Caki2 (cell line): ENCODE results near the gene MX1. TPM values are rescaled to one million over a fixed set of nuclear protein-coding genes. Genes with fewer than 3 reads are reported as not detected.

Experiments used
- DNase-seq: peaks from one replicate; pipeline ENCODE4 v3.0.0-alpha.2; 2015; ENCODE audit warnings: low read depth
- in situ Hi-C: cut with HindIII; loops from 2 replicates; pipeline ENCODE4 v1.10.0; 2016; ENCODE audit warnings: low sequenced_read_pairs, low pct_unique_long_range_greater_than_20kb, mixed read lengths
- total RNA-seq: library from RNA; depleted of rRNA; stranded (reverse); fragments of >200 nt; shearing (Covaris generic); gene quantifications from 2 replicates; pipeline ENCODE4 v1.2.3, GENCODE V29; 2014; ENCODE audit warnings: low replicate concordance; rRNA removed

Gene MX1
- total RNA-seq, 1 experiment from 2014 or later: 4.8 TPM

DNA sequence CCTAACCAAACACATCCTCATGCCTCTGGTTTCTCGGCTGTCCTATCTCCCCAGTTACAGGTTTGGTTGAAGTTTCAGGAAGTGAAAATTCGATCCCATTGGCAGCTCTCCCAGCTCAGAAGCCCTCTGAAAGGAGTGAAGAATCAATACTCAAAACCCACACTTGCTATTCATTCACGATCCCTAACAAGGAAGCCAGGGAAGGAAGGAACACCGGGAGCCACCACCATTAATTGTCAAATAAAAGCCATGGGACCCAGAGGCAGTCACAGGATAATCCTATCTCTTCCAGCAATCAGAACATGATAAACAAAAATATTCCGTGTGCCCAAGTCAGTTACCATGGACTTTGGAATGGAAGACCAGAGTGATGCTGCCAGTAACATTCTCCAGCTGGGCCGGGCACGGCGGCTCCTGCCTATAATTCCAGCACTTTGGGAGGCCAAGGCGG, 74.9 kb downstream of the MX1 start:
- no peak for DNase-seq
- in situ Hi-C loops: no loop called here

DNA sequence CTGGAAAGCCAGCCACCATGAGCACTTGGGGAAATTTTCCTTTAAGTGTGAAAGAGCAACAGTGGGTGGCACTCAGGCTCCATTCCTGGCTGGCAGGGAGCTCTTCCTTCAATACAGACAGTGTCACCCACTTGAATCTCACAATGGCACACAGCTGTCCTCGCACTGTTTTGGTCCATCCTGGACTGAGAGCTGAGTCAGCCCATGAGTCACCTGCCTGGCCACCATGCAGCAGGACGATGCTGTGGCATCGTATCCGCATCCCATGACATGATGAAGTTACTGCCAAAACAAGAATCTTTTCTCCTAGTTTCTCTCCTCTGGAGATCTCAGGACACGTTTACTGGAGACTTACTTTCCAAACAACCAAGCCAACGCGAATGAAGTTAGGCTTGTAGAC, 75.9 kb downstream of the MX1 start:
- DNase-seq: peak; percentile 70

DNA sequence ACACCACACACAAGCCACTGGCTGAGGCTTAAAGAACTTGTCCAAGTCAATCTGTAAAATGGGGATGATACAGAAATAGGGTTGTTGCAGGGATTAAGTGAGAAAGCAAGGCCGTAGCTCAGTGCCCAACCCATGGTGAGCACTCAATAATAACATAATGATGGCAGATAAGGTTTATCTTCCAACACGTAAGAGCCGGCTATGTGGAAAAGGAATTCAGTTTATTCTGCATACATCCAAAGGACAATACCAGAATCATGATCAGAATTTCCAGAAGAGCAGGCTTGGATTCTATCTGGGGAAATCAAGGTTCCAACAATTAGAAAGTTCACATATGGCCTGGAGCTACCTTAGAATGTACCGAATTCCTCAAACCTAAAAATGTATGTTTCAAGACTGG, 77.3 kb downstream of the MX1 start:
- no peak for DNase-seq
- in situ Hi-C loops: no loop called here

More for the DNA sequence above, 75.9 kb downstream of the MX1 start:
- in situ Hi-C loops: no loop called here

DNA sequence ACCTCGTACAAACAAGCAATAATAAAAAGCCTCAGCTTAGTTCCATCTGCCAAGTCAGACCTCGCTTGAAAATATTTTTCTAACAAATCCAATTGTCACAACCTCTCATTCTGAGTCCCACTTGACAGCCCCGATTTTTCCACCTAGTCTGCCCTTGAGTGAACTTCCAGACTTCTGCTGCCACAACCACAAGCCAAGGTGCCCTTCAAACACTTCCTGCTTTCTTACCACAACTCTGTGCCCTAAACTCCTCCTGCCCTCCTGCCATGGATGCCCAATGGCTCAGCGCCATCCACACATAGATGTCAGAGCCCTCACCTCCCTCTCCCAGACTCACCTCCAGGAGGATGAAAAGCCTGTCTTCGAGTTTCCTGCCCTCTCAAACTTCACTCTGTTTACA, 78.0 kb downstream of the MX1 start:
- no peak for DNase-seq
- in situ Hi-C loops: no loop called here

DNA sequence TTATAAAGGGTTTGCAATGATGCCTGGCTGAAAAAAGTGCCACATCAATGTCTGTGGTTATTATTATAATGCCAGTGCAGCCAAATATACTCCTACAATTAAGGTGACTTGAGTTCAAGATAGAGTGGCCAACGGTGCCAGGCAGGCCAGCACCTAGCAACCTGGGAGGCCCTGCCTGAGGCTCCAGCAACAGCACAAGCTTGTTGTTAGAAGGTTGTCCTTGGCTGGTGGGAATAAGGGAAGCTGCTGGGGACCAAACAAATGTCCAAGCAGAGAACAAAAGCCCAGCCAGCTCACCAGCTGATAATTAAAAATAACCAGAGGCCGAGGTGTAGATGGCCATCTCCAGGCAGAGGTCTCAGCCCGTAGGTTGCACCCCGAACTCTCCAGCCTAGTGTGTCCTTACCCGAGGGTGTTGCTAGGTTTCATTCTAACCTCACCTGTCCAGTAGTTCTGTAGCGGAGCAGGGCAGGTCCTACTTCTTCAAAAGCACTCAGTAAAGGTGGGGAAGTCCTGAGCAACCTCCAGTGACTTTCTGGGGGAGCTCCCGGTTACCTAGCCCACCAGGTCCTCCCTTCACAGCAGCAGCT, 80.1 kb downstream of the MX1 start:
- no peak for DNase-seq
- in situ Hi-C loops: no loop called here

DNA sequence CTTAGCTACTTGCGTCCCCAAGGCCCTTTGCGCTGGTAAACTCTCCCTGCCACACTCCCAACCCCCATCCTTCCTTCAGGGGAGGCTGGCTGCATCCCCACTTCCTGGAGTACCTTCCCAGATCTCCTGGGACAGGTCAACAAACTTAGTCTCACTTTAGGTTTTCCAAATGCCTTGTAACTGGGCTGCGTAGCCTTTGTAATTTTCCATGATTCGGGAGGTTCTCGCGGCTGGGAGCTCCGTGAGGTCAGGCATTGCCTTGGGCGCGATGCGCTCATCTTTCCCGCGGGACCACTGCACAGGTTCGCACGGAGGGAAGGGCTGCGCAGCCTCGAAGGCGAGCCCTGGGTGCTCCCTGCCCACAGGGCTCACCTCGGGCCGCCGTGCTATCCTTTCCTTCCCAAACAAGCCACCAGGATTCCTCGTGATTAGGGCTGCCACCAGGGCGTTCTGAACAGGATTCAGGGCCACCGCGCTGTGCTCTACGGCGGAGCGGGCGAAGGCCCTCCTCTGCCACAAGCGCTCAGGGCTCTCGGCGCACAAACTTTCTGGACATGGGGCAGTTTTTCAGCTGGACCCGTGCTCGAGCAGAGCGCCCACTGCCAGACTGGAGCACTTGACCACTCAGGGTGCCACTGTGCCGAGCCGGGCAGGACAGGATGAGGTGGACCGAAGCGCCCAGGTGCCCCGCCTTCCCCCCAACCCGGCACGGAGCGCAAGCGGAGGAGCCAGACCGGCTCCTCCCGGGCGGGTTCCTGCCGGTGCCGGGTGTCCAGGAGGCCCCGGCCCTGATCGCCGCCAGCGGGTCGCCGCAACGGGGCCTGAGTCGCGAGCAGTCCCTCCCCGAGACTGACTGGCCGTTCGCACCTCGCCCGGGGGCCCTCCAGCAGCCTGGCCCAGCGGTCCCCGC, 80.8 kb downstream of the MX1 start:
- DNase-seq: no peak
- in situ Hi-C loops: no loop called here

DNA sequence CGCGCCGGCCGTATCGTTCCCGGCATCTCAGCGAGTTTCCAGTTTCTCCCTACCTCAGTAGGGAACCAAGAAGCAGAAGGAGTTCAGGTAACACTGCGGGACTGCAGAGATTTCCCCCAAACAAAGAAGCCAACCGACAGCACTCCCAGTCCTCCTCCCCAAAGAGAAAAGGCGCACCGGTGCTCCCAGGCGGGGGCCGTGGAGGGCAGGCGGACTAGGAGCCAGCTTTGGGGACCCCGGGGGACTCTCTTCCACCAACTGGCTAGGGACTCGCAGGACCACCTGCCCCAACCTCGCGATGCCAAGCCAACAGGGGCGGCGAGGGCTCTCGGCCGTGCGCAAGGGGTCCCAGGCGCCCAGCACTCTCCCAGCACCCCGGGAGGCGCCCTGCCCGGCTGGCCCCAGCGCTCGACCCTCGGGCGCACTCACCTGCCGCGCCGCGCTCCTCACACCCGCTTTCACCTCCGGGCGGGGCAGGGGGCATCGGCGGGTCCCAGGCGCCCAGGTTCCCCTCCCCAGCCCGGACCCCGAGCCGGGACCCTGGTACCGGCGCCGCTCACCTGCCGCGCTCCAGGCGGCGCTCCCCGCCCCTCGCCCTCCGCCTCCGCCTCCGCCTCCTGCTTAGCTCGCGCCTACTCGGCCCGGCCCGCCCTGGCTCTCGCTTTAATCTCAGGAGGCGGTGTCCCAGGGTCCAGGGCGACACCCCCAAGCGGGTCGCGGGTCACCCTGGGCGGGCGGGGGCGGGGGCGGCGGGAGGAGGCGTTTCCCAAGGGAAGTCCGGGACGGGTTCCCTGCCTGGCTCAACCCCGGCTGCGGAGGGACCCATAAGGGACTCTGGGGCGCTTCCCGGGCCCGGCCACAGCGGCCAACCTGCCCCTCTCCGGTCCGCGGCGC, 81.7 kb downstream of the MX1 start, which contains the start of gene TMPRSS2:
Gene TMPRSS2 (minus strand): TSS at position 638 of the 894 bp plus-strand sequence. CDS start 10,025 bp downstream, outside the sequence.
- in situ Hi-C loops: no loop called here
- no peak for DNase-seq

DNA sequence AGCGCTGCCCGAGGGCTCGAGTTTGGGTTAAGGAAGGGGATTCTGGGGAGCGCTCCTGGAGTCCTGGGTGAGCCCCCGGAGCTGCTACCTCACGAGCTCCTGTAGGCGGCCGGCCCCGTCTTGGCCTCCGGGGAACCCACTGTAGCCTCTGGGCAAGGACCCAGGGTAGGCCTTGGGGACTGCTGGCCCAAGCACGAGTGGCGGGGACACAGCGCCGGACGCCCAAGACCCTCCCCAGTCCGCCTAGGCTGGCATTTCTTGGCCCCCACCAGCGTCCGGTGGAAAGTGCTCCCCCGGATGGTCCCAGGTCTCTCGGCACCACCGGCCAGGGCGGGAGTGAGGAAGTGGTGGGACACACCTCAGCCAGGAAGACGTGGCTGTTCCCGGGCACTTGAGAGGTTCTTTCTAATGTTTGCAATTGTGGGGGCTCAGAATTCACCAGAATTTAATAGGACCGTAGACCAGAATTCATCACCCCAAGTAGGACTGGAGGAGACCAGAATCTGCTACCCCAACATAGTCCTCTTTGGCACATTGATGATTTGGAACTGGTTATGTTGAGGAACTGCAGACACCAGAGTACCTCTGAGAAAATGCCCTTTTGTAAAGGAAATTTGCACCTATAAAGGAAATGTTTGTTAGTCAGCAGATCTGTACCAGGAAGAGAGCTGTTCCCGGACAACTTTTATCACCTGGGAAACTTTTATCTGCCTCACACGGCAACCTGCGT, 82.5 kb downstream of the MX1 start:
- in situ Hi-C loops: no loop called here
- DNase-seq: no peak

Other genes with a start within 250 kb of the MX1 start
- not detected in 2 replicates for gene FAM3B, start 109.4 kb upstream of the MX1 start, total RNA-seq
- 1.2 and 4.9 TPM in 2 replicates for gene MX2, start 64.2 kb upstream of the MX1 start, total RNA-seq
- gene TMPRSS2, start 81.9 kb downstream of the MX1 start, total RNA-seq: 2.3 TPM in 1 of 2 replicates, not detected in the other